Vagina (tissue), 2 donors: ENCODE data around the gene HS6ST2. TPM values are rescaled to one million over a fixed set of nuclear protein-coding genes. Genes with fewer than 3 reads are reported as not detected.
A peak's percentile ranks its signal among the peaks of the same experiment; 100 is the strongest.

Experiments used
- DNase-seq, 2 donors: peaks; one replicate each; pipeline ENCODE4 v3.0.0-alpha.2; 2017; ENCODE audit errors: extremely low spot score in 2 of 2
- H3K27ac ChIP-seq: fragments of 200-600 bp; sonication (generic); one replicate; pipeline ENCODE4 v1.5.1; 2019
- H3K27me3 ChIP-seq: fragments of 200-600 bp; sonication (generic); one replicate; pipeline ENCODE4 v1.5.1; 2019
- H3K36me3 ChIP-seq, 2 donors: fragments of 200-600 bp; sonication (generic); one replicate each; pipeline ENCODE4 v1.5.1; 2017 to 2019
- H3K4me1 ChIP-seq: fragments of 200-600 bp; sonication (generic); one replicate; pipeline ENCODE4 v1.5.1; 2019
- H3K4me3 ChIP-seq, 2 donors: fragments of 200-600 bp; sonication (generic); 1 replicate in 1 of 2; 2 replicates in 1 of 2; pipeline ENCODE4 v1.5.1; 2016 to 2019
- H3K9me3 ChIP-seq: fragments of 200-600 bp; sonication (generic); one replicate; pipeline ENCODE4 v1.5.1; 2019
- CTCF ChIP-seq, 3 experiments: fragments of 450-650 bp in 2 of 3; fragments of 200-600 bp in 1 of 3; sonication (generic) in 1 of 3; IDR thresholded peaks; one replicate each; pipeline ENCODE4 v1.5.1; 2017 to 2019; ENCODE audit warnings: antibody characterized with exemption in 3 of 3, mild to moderate bottlenecking in 2 of 3, moderate library complexity in 2 of 3
- POLR2A ChIP-seq, 2 donors: fragments of 450-650 bp; IDR thresholded peaks; one replicate each; pipeline ENCODE4 v1.6.1; 2017; ENCODE audit warnings: antibody characterized with exemption in 2 of 2, mild to moderate bottlenecking in 2 of 2, moderate library complexity in 2 of 2
- POLR2AphosphoS5 ChIP-seq, 2 donors: sonication (generic); formaldehyde crosslinking; IDR thresholded peaks; one replicate each; pipeline ENCODE4 v1.9.0; 2017; ENCODE audit warnings: antibody characterized with exemption in 2 of 2, mild to moderate bottlenecking in 2 of 2, low read depth in 1 of 2; ENCODE audit not compliant: insufficient read depth in 1 of 2
- intact Hi-C: fragments of 100-400 bp; cut with DNase I; formaldehyde crosslinking; loops from one replicate; pipeline ENCODE4 v1.15.1; 2023
- total RNA-seq: library from RNA; depleted of rRNA; stranded (reverse); fragments of >200 nt; gene quantifications from one replicate; pipeline ENCODE4 v1.2.3, GENCODE V29; 2016

The HS6ST2 gene
- total RNA-seq, 1 donor from 2014 or later = 0.74 TPM

- no peak for TF ChIP-seq POLR2AphosphoS5 (IDR thresholded peaks at IDR 0.05; ENCODE audit: insufficient read depth in 1 of 2, low read depth in 1 of 2)
- no peak for TF ChIP-seq POLR2A (IDR thresholded peaks at IDR 0.05)
- no peak for TF ChIP-seq CTCF (IDR thresholded peaks at IDR 0.05)
- Histone ChIP-seq H3K4me3 (no peak overlapping the region), H3K36me3 (no peaks in the 10 kb centered on the region), H3K9me3 (no peaks in the 10 kb centered on the region), H3K27ac (no peak overlapping the region), H3K4me1 (no peaks in the 10 kb centered on the region), H3K27me3 (no peaks in the 10 kb centered on the region)
- peak in 1 of 2 donors; percentile 40 for DNase-seq
- intact Hi-C loops = no loop called here
Measured at GRCh38 chrX:132742246-132742645, 216.2 kb downstream of the HS6ST2 start.

GRCh38 chrX:132741689-132742088 is 216.7 kb downstream of the HS6ST2 start:
- H3K36me3 ChIP-seq = no peaks in the 10 kb centered on the region
- intact Hi-C loops = no loop called here
- no peaks in the 10 kb centered on the region for H3K27me3 ChIP-seq
- H3K27ac ChIP-seq = no peak overlapping the region
- no peak overlapping the region for H3K4me3 ChIP-seq
- TF ChIP-seq POLR2A (IDR thresholded peaks at IDR 0.05) (no peak), POLR2AphosphoS5 (IDR thresholded peaks at IDR 0.05; ENCODE audit: insufficient read depth in 1 of 2, low read depth in 1 of 2) (no peak), CTCF (IDR thresholded peaks at IDR 0.05) (no peak)
- H3K4me1 ChIP-seq = no peaks in the 10 kb centered on the region
- H3K9me3 ChIP-seq = no peaks in the 10 kb centered on the region
- DNase-seq = peak in 1 of 2 donors; percentile 20

GRCh38 chrX:132740316-132741123 is 217.9 kb downstream of the HS6ST2 start:
- DNase-seq = no peak
- intact Hi-C loops = no loop called here
- Histone ChIP-seq H3K4me1 (no peaks in the 10 kb centered on the region), H3K27ac (no peak overlapping the region), H3K36me3 (no peaks in the 10 kb centered on the region), H3K9me3 (no peaks in the 10 kb centered on the region), H3K27me3 (no peaks in the 10 kb centered on the region), H3K4me3 (no peak overlapping the region)
- TF ChIP-seq POLR2A (IDR thresholded peaks at IDR 0.05) (no peak), CTCF (IDR thresholded peaks at IDR 0.05) (peak in 1 of 3 experiments; percentile 13)

GRCh38 chrX:132738951-132739350 is 219.5 kb downstream of the HS6ST2 start:
- no peak overlapping the region for H3K4me3 ChIP-seq
- intact Hi-C loops = no loop called here
- peak in 1 of 2 donors; percentile 34 for DNase-seq
- H3K4me1 ChIP-seq = no peaks in the 10 kb centered on the region
- H3K27me3 ChIP-seq = no peaks in the 10 kb centered on the region
- H3K9me3 ChIP-seq = no peaks in the 10 kb centered on the region
- TF ChIP-seq POLR2A (IDR thresholded peaks at IDR 0.05) = no peak
- no peak for TF ChIP-seq CTCF (IDR thresholded peaks at IDR 0.05)
- no peak for TF ChIP-seq POLR2AphosphoS5 (IDR thresholded peaks at IDR 0.05; ENCODE audit: insufficient read depth in 1 of 2, low read depth in 1 of 2)
- H3K36me3 ChIP-seq = no peaks in the 10 kb centered on the region
- H3K27ac ChIP-seq = no peak overlapping the region

GRCh38 chrX:132737743-132738142 is 220.7 kb downstream of the HS6ST2 start:
- peak in 1 of 2 donors; percentile 82 for DNase-seq
- H3K9me3 ChIP-seq = no peaks in the 10 kb centered on the region
- intact Hi-C loops = no loop called here

More at GRCh38 chrX:132737743-132738142, 220.7 kb downstream of the HS6ST2 start:
- Histone ChIP-seq H3K4me1 (no peaks in the 10 kb centered on the region), H3K27me3 (no peaks in the 10 kb centered on the region), H3K4me3 (no peak overlapping the region), H3K27ac (no peak overlapping the region), H3K36me3 (no peaks in the 10 kb centered on the region)
- TF ChIP-seq POLR2A (IDR thresholded peaks at IDR 0.05) = no peak
